ENCODE measurements around the gene SHANK3.

GRCh38 chr22:50676180-50676636 is 3.6 kb downstream of the SHANK3 start:
- no peak for TF ChIP-seq USF1 (IDR thresholded peaks at IDR 0.05; ENCODE audit: borderline replicate concordance, low read depth)
- no peak for TF ChIP-seq CTCF (IDR thresholded peaks at IDR 0.05)
- no peak for TF ChIP-seq SMC3 (IDR thresholded peaks at IDR 0.05; ENCODE audit: low read depth, low read length)
- no peak for TF ChIP-seq FOXM1 (IDR thresholded peaks at IDR 0.05; ENCODE audit: low read depth)
- TF ChIP-seq TEAD4 (IDR thresholded peaks at IDR 0.05; ENCODE audit: borderline replicate concordance, insufficient read depth): no peak
- no peak for TF ChIP-seq RXRA (IDR thresholded peaks at IDR 0.05; ENCODE audit: borderline replicate concordance, low read depth)
- TF ChIP-seq SIN3A (IDR thresholded peaks at IDR 0.05; ENCODE audit: borderline replicate concordance, low read depth, low read length): no peak
- no peak for TF ChIP-seq GABPA (IDR thresholded peaks at IDR 0.05; ENCODE audit: low read depth)
